H1 (cell line): Measurements from ENCODE around the gene CACNA2D3. TPM values are rescaled to one million over a fixed set of nuclear protein-coding genes. Genes with fewer than 3 reads are reported as not detected.

ENCODE experiments used
- CTCF ChIA-PET: fragments of 300-600 bp; sonication (Branson Sonifier 250); formaldehyde crosslinking; loops from one replicate; lab custom pipeline; 2021; ENCODE audit not compliant: partially characterized antibody; lab: Charles Lee
- POLR2A ChIA-PET: fragments of 300-600 bp; sonication (Branson Sonifier 250); formaldehyde crosslinking; loops from one replicate; lab custom pipeline; 2021; ENCODE audit warnings: inconsistent platforms; ENCODE audit not compliant: partially characterized antibody; lab: Charles Lee
- DNase-seq, 2 experiments: peaks; one replicate each; pipeline versions ENCODE4 v3.0.0 to v3.0.0-alpha.2; 2010 to 2022; ENCODE audit warnings: low spot score in 2 of 2, low read depth in 1 of 2, mixed read lengths in 1 of 2
- FAIRE-seq: peaks from 2 replicates; lab custom pipeline; 2011; peaks lifted over from hg19 to GRCh38; lab: Jason Lieb, UNC
- H2AFZ ChIP-seq: 2 replicates; pipeline ENCODE4 v1.8.1; 2012; ENCODE audit warnings: low read length, inconsistent platforms
- H2AK5ac ChIP-seq: 2 replicates; pipeline ENCODE4 v1.6.1; 2013; ENCODE audit warnings: low read depth, low read length
- H2BK120ac ChIP-seq: replicated peaks from 2 replicates; pipeline ENCODE3; 2013; ENCODE audit warnings: low read depth, low read length, inconsistent platforms
- H2BK12ac ChIP-seq: 2 replicates; pipeline ENCODE4 v1.6.1; 2013; ENCODE audit warnings: low read depth, low read length
- H2BK15ac ChIP-seq: 2 replicates; pipeline ENCODE4 v1.6.1; 2013; ENCODE audit warnings: low read length
- H2BK20ac ChIP-seq: 2 replicates; pipeline ENCODE4 v1.6.1; 2013; ENCODE audit warnings: low read length
- H2BK5ac ChIP-seq: 2 replicates; pipeline ENCODE4 v1.6.1; 2013; ENCODE audit warnings: low read depth, low read length
- H3K14ac ChIP-seq: 2 replicates; pipeline ENCODE4 v1.6.1; 2013; ENCODE audit warnings: inconsistent platforms; ENCODE audit not compliant: insufficient read length
- H3K18ac ChIP-seq: 2 replicates; pipeline ENCODE4 v1.6.1; 2013; ENCODE audit warnings: low read length; ENCODE audit errors: extremely low read depth
- H3K23ac ChIP-seq: 2 replicates; pipeline ENCODE4 v1.6.1; 2013; ENCODE audit warnings: inconsistent platforms; ENCODE audit not compliant: insufficient read length
- H3K23me2 ChIP-seq: 2 replicates; pipeline ENCODE4 v1.6.1; 2013; ENCODE audit warnings: low read depth, low read length
- H3K27ac ChIP-seq: 2 replicates; pipeline ENCODE4 v1.6.1; 2011; ENCODE audit warnings: low read depth, low read length, inconsistent platforms
- H3K27me3 ChIP-seq, 4 experiments: replicated peaks in 1 of 4; 1 replicate in 1 of 4; 2 replicates in 3 of 4; pipeline versions ENCODE4 v1.6.1 to v1.8.1; 2011 to 2013; ENCODE audit warnings: low read length in 3 of 4, mild to moderate bottlenecking in 3 of 4, inconsistent platforms in 2 of 4, mixed read lengths in 2 of 4, moderate library complexity in 1 of 4; ENCODE audit not compliant: control insufficient read depth in 3 of 4, insufficient read depth in 3 of 4; ENCODE audit errors: extremely low read depth in 1 of 4
- H3K36me3 ChIP-seq, 4 experiments: 2 replicates each; pipeline versions ENCODE4 v1.6.1 to v1.8.1; 2011 to 2013; ENCODE audit warnings: mild to moderate bottlenecking in 4 of 4, low read length in 3 of 4, moderate library complexity in 2 of 4, control low read depth in 1 of 4, inconsistent platforms in 1 of 4; ENCODE audit not compliant: insufficient read depth in 4 of 4, control insufficient read depth in 2 of 4
- H3K4ac ChIP-seq: replicated peaks from 2 replicates; pipeline ENCODE3; 2013; ENCODE audit warnings: low read length, low read depth, mixed read lengths, inconsistent platforms; ENCODE audit not compliant: insufficient read length
- H3K4me1 ChIP-seq, 4 experiments: replicated peaks in 1 of 4; 1 replicate in 1 of 4; 2 replicates in 3 of 4; pipeline versions ENCODE4 v1.6.1 to v1.8.1; 2011 to 2013; ENCODE audit warnings: low read length in 3 of 4, inconsistent platforms in 2 of 4, mixed read lengths in 1 of 4; ENCODE audit not compliant: insufficient read depth in 4 of 4, control insufficient read depth in 3 of 4
- H3K4me2 ChIP-seq, 2 experiments: 2 replicates each; pipeline versions ENCODE4 v1.6.1 to v1.8.1; 2011 to 2013; ENCODE audit warnings: low read depth in 2 of 2, low read length in 2 of 2, control low read depth in 1 of 2, inconsistent platforms in 1 of 2, mild to moderate bottlenecking in 1 of 2; ENCODE audit not compliant: insufficient read depth in 1 of 2
- H3K4me3 ChIP-seq, 4 experiments: fragments of 200-600, 300-600 bp in 1 of 4; sonication (generic), shearing (Covaris generic), sonication (Bioruptor Twin) in 1 of 4; 2 replicates each; pipeline versions ENCODE4 v1.5.1 to v1.8.1; 2011 to 2016; ENCODE audit warnings: low read length in 4 of 4, low read depth in 3 of 4, control low read depth in 2 of 4, inconsistent platforms in 2 of 4, mild to moderate bottlenecking in 2 of 4, mixed read lengths in 1 of 4, moderate library complexity in 1 of 4; ENCODE audit not compliant: insufficient read depth in 2 of 4; ENCODE audit errors: extremely low read depth in 1 of 4
- H3K56ac ChIP-seq: replicated peaks from 2 replicates; pipeline ENCODE3; 2013; ENCODE audit warnings: low read depth, mild to moderate bottlenecking, mixed read lengths, low read length, inconsistent platforms; ENCODE audit not compliant: insufficient read length
- H3K79me1 ChIP-seq: 2 replicates; pipeline ENCODE4 v1.6.1; 2013; ENCODE audit warnings: low read depth, low read length, control low read depth
- H3K79me2 ChIP-seq, 2 experiments: 2 replicates each; pipeline versions ENCODE4 v1.6.1 to v1.8.1; 2012 to 2013; ENCODE audit warnings: low read length in 2 of 2, mild to moderate bottlenecking in 2 of 2, inconsistent platforms in 1 of 2; ENCODE audit not compliant: insufficient read depth in 2 of 2, control insufficient read depth in 1 of 2
- H3K9ac ChIP-seq, 4 experiments: replicated peaks in 1 of 4; 1 replicate in 1 of 4; 2 replicates in 3 of 4; pipeline versions ENCODE4 v1.6.1 to v1.8.1; 2011 to 2013; ENCODE audit warnings: low read depth in 3 of 4, low read length in 3 of 4, control low read depth in 2 of 4, mild to moderate bottlenecking in 2 of 4, moderate library complexity in 2 of 4, inconsistent platforms in 1 of 4; ENCODE audit errors: extremely low read depth in 1 of 4
- H3K9me3 ChIP-seq, 2 experiments: 2 replicates each; pipeline versions ENCODE4 v1.6.1 to v1.8.1; 2012 to 2013; ENCODE audit warnings: mild to moderate bottlenecking in 2 of 2, moderate library complexity in 2 of 2, control low read depth in 1 of 2, inconsistent platforms in 1 of 2, low read depth in 1 of 2, low read length in 1 of 2, mixed read lengths in 1 of 2; ENCODE audit not compliant: insufficient read depth in 2 of 2
- H4K20me1 ChIP-seq, 2 experiments: replicated peaks in 1 of 2; 2 replicates each; pipeline versions ENCODE3 to v1.8.1; 2011 to 2013; ENCODE audit warnings: inconsistent platforms in 2 of 2, low read length in 2 of 2, mild to moderate bottlenecking in 1 of 2; ENCODE audit not compliant: insufficient read depth in 2 of 2, control insufficient read depth in 1 of 2
- H4K5ac ChIP-seq: 2 replicates; pipeline ENCODE4 v1.6.1; 2013; ENCODE audit warnings: low read length, low read depth, mixed read lengths, inconsistent platforms; ENCODE audit not compliant: insufficient read length
- H4K8ac ChIP-seq: 2 replicates; pipeline ENCODE4 v1.8.0; 2013; ENCODE audit warnings: mild to moderate bottlenecking, moderate library complexity, low read length, inconsistent platforms; ENCODE audit not compliant: insufficient read depth; ENCODE audit errors: extremely low read depth
- H4K91ac ChIP-seq: replicated peaks from 2 replicates; pipeline ENCODE3; 2013; ENCODE audit warnings: low read length, mixed read lengths, inconsistent platforms; ENCODE audit not compliant: insufficient read length
- CHD2 ChIP-seq: IDR thresholded peaks from 2 replicates; pipeline ENCODE4 v1.6.1; 2012; ENCODE audit warnings: low read length, improper control_type of control experiment
- CTBP2 ChIP-seq: IDR thresholded peaks from 2 replicates; pipeline ENCODE4 v1.7.0; 2011; ENCODE audit warnings: borderline replicate concordance, mild to moderate bottlenecking, moderate library complexity, mixed read lengths, low read length; ENCODE audit not compliant: insufficient read depth, insufficient read length
- EGR1 ChIP-seq: IDR thresholded peaks from 2 replicates; pipeline ENCODE4 v1.6.1; 2011; ENCODE audit warnings: low read depth, low read length, borderline replicate concordance
- KDM1A ChIP-seq: fragments of 200-600, 300-600 bp; sonication (generic); IDR thresholded peaks from 2 replicates; pipeline ENCODE4 v1.7.1; 2016; ENCODE audit warnings: mild to moderate bottlenecking, low read length, borderline replicate concordance
- NANOG ChIP-seq: IDR thresholded peaks from 2 replicates; pipeline ENCODE4 v1.6.1; 2011; ENCODE audit warnings: low read length, low read depth, mild to moderate bottlenecking, inconsistent platforms; ENCODE audit not compliant: insufficient read depth, poor library complexity, severe bottlenecking
- SIX5 ChIP-seq: IDR thresholded peaks from 2 replicates; pipeline ENCODE4 v1.6.1; 2011; ENCODE audit warnings: mild to moderate bottlenecking, low read depth, low read length
- SUZ12 ChIP-seq: fragments of 200-600 bp; sonication (generic); IDR thresholded peaks from 2 replicates; pipeline ENCODE4 v1.6.1; 2012; ENCODE audit warnings: mild to moderate bottlenecking, inconsistent platforms, low read length, moderate library complexity, mixed read lengths
- WGBS, 2 experiments: shearing (Covaris generic) in 1 of 2; methylation state at CpG; one replicate each; pipeline versions ENCODE4 v1.1.6 to v1.1.7; 2013 to 2015; ENCODE audit warnings: low lambda C conversion rate in 2 of 2, mixed read lengths in 2 of 2, inconsistent platforms in 1 of 2, low coverage in 1 of 2, missing lambda C conversion rate in 1 of 2; ENCODE audit not compliant: insufficient replicate concordance in 2 of 2, insufficient coverage in 1 of 2, insufficient read length in 1 of 2; ENCODE audit errors: extremely low coverage in 1 of 2, missing lambda C conversion rate in 1 of 2; 5-methylcytosine and 5-hydroxymethylcytosine counted together
- polyA plus RNA-seq, 7 experiments: library from polyadenylated mRNA; depleted of rRNA in 3 of 7; stranded (reverse) in 5 of 7; unstranded in 2 of 7; fragments of >200 nt in 5 of 7; fragments of 200-250 nt in 2 of 7; gene quantifications; 1 replicate in 5 of 7; 2 replicates in 1 of 7; 4 replicates in 1 of 7; pipeline versions ENCODE4 v1.2.1 to v1.2.3, GENCODE V29; 2011 to 2013; ENCODE audit warnings: missing spikeins in 2 of 7, mixed read lengths in 2 of 7
- total RNA-seq: library from RNA; stranded (reverse); fragmentation: NEBNext Ultra II Directional; extraction: Animal tissue kit (Norgen Biotek cat#: 25700); gene quantifications from 2 replicates; pipeline ENCODE4 v1.2.1, GENCODE V29; 2021
- TF ChIP-seq, protein P1 (sequence below), 3 experiments: IDR thresholded peaks; 1 replicate in 2 of 3; 2 replicates in 1 of 3; pipeline versions ENCODE4 v1.5.1 to v1.6.1; 2011; ENCODE audit warnings: low read length in 3 of 3, mild to moderate bottlenecking in 3 of 3, inconsistent platforms in 2 of 3, low read depth in 1 of 3, moderate library complexity in 1 of 3; ENCODE audit not compliant: insufficient read depth in 1 of 3; ENCODE audit errors: control extremely low read depth in 1 of 3
- TF ChIP-seq, protein P2 (sequence below): IDR thresholded peaks from 2 replicates; pipeline ENCODE4 v1.6.1; 2012; ENCODE audit warnings: inconsistent platforms
- TF ChIP-seq, protein P3 (sequence below): IDR thresholded peaks from 2 replicates; pipeline ENCODE4 v1.6.1; 2012; ENCODE audit warnings: inconsistent platforms

Gene CACNA2D3
- total and polyA plus RNA-seq, 2 of the 8 experiments (the other 6 are each of a cell fraction or from before 2014, with no cell fraction given) = 1.5 to 1.8 TPM

DNA sequence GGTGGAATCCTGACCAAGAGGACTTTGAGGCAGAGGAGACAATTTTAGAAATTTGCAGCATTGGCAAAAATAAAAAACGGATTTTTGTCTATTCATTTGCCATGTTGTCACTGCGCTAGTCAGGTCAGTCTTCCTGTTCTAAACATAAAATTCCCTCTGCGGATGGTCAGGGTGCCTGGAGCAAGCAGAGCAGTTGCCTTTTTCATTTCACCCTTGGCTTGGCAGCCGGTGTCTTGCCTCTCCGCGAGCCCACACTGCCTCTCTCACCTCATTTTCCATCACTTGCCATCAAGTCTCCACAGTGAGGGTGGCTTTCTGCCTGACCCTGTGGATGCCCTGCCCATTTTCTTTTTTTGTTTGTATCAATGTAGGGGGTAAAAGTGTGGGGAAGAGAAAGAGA, 409.4 kb downstream of the CACNA2D3 start:
- ChIA-PET CTCF (interaction anchor here (1.3 to 4.4 kb wide), 4 partner anchors 97 to 103 kb away, joined by 4 to 36 read pairs (median 10); no protein-coding TSS in a partner anchor), POLR2A (no interaction called here)
- H3K79me2 ChIP-seq = no peaks in the 10 kb centered on the region
- peaks cover 0 to 4% (median 0%) of the 10 kb centered on the region in 4 experiments; a peak in 1 of 7 replicates for H3K4me1 ChIP-seq
- H2BK15ac ChIP-seq = no peak overlapping the region
- H4K20me1 ChIP-seq = no peaks in the 10 kb centered on the region
- H3K4ac ChIP-seq = no peak overlapping the region
- no peak overlapping the region for H2AFZ ChIP-seq
- no peaks in the 10 kb centered on the region for H3K79me1 ChIP-seq
- H3K36me3 ChIP-seq = no peaks in the 10 kb centered on the region
- no peak overlapping the region for H3K23ac ChIP-seq
- no peaks in the 10 kb centered on the region for H3K9me3 ChIP-seq
- H3K18ac ChIP-seq = no peak overlapping the region
- H4K5ac ChIP-seq = no peak overlapping the region
- no peak overlapping the region for H4K91ac ChIP-seq
- no peak overlapping the region for H3K4me3 ChIP-seq
- no peak overlapping the region for H2BK120ac ChIP-seq
- no peak overlapping the region for H3K9ac ChIP-seq
- H3K23me2 ChIP-seq = peaks cover 2% of the 10 kb centered on the region; the same call in 1 of the 2 replicates
- no peak overlapping the region for H3K27ac ChIP-seq
- H2BK12ac ChIP-seq = no peak overlapping the region
- no peak overlapping the region for H3K14ac ChIP-seq
- no peak overlapping the region for H2BK20ac ChIP-seq
- no peaks in the 10 kb centered on the region for H3K27me3 ChIP-seq
- WGBS, 2 experiments = 91% methylated on average over 6 of the region's 6 CpGs; no CpG with 5 or more reads in 1 of the 2 experiments
- no peak overlapping the region for H3K4me2 ChIP-seq
- DNase-seq = no peak
- no peak for FAIRE-seq
- no peak overlapping the region for H2BK5ac ChIP-seq
- H2AK5ac ChIP-seq = no peak overlapping the region
- no peak overlapping the region for H3K56ac ChIP-seq
- no peak overlapping the region for H4K8ac ChIP-seq
- TF ChIP-seq, protein P1, sequence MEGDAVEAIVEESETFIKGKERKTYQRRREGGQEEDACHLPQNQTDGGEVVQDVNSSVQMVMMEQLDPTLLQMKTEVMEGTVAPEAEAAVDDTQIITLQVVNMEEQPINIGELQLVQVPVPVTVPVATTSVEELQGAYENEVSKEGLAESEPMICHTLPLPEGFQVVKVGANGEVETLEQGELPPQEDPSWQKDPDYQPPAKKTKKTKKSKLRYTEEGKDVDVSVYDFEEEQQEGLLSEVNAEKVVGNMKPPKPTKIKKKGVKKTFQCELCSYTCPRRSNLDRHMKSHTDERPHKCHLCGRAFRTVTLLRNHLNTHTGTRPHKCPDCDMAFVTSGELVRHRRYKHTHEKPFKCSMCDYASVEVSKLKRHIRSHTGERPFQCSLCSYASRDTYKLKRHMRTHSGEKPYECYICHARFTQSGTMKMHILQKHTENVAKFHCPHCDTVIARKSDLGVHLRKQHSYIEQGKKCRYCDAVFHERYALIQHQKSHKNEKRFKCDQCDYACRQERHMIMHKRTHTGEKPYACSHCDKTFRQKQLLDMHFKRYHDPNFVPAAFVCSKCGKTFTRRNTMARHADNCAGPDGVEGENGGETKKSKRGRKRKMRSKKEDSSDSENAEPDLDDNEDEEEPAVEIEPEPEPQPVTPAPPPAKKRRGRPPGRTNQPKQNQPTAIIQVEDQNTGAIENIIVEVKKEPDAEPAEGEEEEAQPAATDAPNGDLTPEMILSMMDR (IDR thresholded peaks at IDR 0.05; ENCODE audit: control extremely low read depth in 1 of 3, insufficient read depth in 1 of 3, low read depth in 1 of 3, low read length in 3 of 3) = no peak
- TF ChIP-seq CHD2 (no peak), NANOG (no peak), SIX5 (no peak), SUZ12 (no peak), EGR1 (no peak), KDM1A (no peak), CTBP2 (no peak)
- TF ChIP-seq, protein P2, sequence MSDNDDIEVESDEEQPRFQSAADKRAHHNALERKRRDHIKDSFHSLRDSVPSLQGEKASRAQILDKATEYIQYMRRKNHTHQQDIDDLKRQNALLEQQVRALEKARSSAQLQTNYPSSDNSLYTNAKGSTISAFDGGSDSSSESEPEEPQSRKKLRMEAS = no peak
- TF ChIP-seq, protein P3, sequence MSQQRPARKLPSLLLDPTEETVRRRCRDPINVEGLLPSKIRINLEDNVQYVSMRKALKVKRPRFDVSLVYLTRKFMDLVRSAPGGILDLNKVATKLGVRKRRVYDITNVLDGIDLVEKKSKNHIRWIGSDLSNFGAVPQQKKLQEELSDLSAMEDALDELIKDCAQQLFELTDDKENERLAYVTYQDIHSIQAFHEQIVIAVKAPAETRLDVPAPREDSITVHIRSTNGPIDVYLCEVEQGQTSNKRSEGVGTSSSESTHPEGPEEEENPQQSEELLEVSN = no peak
